A204.1 (cell line): Measurements from ENCODE around the gene VILL.
"Not testable (repeated sequence)": the region's sequence is repeated elsewhere in the genome, so short reads cannot be mapped to it uniquely, and the experiment has no call there.

ENCODE experiments used
- FAIRE-seq: peaks from 2 replicates; lab custom pipeline; 2012; peaks lifted over from hg19 to GRCh38; lab: Jason Lieb, UNC

The VILL gene

GRCh38 chr3:38018296-38019266, 28.0 kb downstream of the VILL start:
- FAIRE-seq, result no peak

- no peak for FAIRE-seq
These were observed 29.2 kb downstream of the VILL start for GRCh38 chr3:38019658-38020341.

- no peak for FAIRE-seq
These were observed 29.7 kb downstream of the VILL start for GRCh38 chr3:38020342-38020726.

GRCh38 chr3:38021196-38021595, 30.6 kb downstream of the VILL start:
- FAIRE-seq, result no peak

- no peak for FAIRE-seq
These were observed 31.7 kb downstream of the VILL start for GRCh38 chr3:38022301-38022700.

DNA sequence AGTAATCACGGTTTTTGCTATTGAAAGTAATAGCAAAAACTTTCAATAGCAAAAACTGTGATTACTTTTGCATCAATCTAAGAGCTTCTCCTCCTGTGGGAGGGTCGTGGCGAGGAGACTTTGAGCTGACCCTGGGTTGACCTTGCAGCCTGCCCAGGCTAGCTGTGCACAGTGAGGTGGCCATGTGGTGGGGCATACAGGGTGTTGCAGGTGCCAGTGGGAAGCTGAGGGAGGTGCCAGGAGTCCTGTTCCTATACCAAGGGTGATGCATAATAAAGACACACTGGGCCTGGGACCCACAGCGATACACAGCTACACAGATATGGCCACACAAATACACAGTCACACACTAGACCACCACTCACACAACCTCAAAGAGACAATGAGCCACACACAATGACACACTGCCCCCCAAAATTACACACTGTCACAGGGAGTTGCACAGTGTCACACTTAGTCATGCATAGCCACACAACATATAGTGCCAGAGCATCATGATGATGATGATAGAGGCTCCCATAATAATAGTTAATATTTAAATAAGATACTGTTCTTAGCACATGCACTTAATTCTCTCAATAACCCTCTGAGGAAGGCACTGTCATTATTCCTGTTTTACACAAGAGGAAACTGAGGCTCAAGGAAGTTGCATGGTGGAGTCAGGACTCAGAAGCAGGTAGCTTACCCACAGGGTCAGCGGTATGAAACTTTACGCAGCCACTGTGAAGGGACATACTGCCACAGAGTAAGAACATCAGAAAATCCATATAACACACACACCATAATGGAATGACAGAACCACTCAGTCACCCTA, 32.5 kb downstream of the VILL start:
- FAIRE-seq, result no peak

DNA sequence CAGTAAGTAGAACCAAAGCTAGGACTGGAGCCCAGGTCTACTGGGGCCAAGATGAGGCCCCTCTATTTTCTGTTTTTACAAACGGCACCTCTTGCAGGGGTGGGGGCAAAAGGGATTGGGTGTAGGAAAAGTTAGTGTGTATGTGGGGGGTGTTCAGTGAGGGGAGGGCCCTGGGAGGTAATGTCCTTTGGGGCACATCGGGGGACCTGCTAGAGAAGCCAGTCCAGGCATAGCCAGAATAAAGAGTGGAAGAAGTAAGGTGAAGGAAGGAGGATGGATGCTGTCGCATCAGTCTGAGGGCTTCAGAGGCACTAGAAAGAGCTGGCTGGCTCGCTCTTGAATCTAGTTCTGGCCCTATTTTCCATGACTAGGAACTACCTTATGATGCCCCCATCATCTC, 36.3 kb downstream of the VILL start:
- no peak for FAIRE-seq

DNA sequence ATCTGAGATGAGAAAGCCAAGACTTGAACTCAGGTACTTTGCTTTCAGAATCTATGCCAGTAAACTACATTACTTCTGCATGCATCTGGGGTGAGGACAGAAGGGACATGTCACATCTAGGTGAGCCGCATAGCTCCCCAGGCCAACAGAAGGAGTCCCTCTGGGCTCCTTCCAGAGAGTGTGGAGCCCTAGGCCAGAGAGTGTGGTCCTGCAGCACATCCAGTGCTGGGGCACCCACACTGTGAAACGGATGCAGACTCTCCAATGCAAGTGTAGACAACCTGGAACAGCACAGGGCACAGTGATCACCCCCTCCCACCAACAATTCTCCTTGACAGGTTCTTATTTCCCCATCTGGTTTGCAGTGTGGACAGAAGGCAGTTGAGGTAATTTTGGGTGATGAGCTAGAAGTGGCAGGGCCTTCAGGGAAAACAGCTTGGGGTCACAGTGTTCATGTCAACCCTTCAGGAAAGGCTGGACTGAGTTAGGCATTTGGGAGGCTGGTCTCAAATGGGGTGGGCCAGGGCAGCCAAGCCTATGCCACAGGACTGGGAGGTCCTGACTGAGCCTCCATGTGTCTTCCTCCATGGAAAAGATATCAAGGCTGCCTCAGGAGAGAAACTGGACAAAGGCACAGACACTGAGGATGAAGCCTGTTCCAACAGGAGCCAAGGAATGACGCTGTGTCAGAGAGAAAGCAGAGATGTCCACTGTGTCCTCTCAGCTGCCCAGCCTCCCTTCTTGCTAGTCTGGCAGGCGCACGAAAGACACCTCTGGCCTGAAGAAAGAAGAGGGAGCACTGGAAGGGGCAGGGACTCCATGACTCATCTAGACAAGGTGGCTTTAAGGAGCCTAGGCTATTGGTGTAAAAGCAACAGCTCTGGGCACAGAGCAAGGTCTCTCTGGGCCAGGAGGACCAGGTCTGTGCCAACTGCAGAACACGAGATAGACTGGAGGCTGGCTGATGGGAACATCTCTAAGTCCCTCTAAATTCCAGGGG, 37.2 kb downstream of the VILL start:
- no peak for FAIRE-seq

DNA sequence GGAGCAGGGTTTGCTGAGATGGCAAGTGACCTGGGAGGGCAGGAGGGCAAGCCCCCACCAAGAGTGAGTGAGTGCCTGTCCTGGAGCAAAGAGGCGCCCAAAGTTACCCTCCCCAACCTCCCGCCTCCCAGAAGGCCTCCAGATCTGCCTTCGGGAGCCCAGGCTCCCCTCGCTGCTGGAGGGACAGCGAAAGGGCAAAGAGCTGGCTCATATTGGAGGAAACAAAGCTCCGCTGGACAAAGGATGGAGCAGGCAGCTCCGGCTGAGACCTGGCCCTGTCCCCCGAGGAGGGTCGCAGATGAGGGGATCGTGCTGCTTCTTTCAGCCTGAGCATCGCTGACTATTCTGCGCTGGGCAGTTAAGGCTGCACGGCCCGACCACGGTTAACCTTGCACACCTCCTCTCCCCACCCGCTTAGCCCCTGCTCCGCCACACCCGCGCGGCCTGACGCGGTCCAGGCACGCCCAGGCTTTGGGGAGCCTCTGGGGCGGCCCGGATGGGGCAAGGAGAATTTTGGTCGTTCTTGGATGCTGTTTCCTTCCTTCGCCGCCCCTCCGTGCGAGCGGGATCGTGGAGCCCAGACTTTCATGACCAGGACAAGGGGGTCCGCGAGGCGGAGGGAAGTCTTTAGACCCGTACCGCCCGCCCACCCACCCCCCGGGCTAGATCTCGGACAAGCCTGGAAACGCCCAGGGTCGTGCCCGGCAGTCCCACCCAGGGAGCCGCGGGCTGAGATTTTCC, 38.2 kb downstream of the VILL start:
- no peak for FAIRE-seq

DNA sequence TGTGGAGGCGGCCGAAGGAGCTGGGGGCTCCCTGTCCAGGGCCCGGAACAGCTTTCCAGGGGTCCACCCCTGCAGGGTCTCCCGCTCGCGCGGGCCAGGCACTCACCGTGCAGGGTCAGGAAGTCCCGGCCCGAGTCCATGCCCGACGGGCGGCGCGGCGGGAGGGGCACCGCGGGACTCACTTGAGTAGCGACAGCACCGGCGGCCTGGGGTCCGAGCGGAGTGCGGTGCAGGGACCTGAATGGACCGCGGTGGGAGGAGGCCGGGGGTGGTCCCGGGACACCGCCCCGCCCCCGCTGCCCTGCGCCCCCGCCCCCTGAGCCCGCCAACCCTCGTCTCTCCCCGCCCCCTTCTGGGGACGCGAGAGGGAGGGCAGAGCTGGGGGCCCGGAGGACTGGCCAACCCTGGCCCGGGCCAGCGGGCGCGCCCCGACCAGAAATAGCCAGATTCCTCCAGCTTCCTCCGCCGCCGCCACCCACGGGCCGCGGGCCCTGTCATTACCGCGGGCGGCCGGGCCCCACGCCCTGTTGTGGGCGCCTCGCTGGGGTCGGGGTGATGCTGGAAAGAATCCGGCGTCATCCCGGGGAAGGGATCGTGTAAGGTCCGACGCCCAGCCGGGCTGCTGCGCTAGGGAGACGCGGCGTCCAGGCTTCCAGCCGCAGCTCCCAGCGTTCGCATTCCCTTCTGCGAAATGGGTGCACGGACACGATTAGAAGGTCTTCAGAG, 39.0 kb downstream of the VILL start, which contains the start of gene PLCD1:
Gene PLCD1, minus strand, starts transcription at position 243 of the 726 bp plus-strand sequence. Its CDS starts 103 bp downstream, at position 140.
- FAIRE-seq, result no peak

- FAIRE-seq, result no peak
These were observed 39.8 kb downstream of the VILL start for GRCh38 chr3:38030126-38031021.

- FAIRE-seq, result no peak
These were observed 40.7 kb downstream of the VILL start for GRCh38 chr3:38031022-38031994.

DNA sequence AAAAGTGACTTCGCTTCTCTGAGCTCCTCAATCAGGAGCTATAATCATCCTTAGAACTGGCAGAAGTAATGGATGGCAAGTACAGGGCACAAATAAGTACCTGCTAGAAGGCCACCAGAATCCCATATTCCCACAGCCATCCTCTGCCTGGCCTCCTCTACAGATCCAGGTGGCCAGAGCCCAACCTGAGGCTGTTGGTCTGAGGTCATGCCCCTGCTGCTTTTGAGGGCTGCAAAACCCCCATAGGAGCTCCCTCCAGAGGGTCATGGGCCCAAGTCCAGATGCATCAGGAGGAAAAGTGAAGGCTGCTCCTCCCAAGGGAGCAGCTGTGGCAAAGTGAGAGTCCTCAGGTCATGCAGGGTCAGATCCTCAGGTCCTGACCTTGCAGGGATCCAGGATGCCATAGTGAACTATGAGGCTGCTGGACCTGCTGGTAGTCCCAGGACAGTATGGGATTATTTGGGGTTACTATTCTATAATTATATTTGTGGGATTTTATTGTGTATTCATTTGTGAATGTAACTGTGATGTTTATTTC, 41.8 kb downstream of the VILL start:
- FAIRE-seq, result no peak

DNA sequence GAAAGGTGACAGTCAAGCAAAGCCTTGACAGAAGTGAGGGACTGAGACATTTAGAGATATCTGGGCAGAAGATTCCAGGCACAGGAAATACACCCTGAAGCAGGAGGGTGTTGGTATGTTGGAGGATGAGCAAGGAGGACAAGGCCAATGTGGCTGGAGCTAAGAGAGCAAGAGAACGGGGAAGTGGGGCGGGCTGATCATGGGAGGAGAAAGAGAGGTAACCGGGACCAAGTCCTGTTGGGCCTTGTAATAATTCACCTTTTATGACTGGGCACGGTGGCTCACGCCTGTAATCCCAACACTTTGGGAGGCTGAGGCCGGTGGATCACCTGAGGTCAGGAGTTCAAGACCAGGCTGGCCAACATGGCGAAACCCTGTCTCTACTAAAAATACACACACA, 43.0 kb downstream of the VILL start:
- FAIRE-seq, result not testable (repeated sequence)

DNA sequence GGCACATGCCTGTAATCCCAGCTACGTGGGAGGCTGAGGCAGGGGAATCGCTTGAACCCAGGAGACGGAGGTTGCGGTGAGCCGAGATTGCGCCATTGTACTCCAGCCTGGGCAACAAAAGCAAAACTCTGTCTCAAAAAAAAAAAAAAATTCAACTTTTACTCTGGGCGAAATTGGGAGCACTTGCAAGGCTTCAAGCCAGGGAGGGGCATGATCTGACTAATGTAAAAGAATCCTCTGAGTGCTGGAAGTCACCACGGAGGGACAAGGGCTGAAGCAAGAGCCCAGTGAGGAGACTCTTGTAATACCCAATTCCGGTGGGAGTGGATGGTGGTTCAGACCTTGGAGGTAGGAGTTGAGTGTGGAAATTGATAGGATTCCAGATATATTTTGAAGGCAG, 43.7 kb downstream of the VILL start:
- not testable (repeated sequence) for FAIRE-seq

- no peak for FAIRE-seq
These were observed 45.7 kb downstream of the VILL start for GRCh38 chr3:38036286-38036685.

DNA sequence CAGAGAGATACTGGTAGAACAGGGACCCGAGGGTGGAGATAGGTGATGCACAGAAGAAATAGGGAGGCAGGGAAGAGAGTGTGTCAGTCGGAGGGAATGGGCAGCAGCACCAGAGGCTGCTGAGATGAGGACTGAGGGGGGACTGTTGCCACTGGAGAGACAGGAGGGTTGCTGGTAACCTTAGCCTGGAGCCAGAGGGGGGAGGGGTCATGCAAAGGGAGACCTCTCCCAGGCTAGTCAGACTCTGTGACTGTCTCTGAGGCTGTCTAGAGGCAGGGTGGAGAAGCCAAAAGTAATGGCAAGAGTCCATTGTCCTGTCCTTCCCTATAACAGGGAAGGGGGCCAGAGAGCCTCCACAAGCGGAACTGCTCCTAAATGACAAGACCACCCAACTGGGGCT, 46.3 kb downstream of the VILL start:
- no peak for FAIRE-seq
